ENCODE measurements around the gene LMAN2L. TPM values are rescaled to one million over a fixed set of nuclear protein-coding genes. Genes with fewer than 3 reads are reported as not detected.

LMAN2L gene
- total and polyA plus RNA-seq, 2 of the 8 experiments (the other 6 are each of a cell fraction or from before 2014, with no cell fraction given), result 14.3 to 17.6 TPM

DNA sequence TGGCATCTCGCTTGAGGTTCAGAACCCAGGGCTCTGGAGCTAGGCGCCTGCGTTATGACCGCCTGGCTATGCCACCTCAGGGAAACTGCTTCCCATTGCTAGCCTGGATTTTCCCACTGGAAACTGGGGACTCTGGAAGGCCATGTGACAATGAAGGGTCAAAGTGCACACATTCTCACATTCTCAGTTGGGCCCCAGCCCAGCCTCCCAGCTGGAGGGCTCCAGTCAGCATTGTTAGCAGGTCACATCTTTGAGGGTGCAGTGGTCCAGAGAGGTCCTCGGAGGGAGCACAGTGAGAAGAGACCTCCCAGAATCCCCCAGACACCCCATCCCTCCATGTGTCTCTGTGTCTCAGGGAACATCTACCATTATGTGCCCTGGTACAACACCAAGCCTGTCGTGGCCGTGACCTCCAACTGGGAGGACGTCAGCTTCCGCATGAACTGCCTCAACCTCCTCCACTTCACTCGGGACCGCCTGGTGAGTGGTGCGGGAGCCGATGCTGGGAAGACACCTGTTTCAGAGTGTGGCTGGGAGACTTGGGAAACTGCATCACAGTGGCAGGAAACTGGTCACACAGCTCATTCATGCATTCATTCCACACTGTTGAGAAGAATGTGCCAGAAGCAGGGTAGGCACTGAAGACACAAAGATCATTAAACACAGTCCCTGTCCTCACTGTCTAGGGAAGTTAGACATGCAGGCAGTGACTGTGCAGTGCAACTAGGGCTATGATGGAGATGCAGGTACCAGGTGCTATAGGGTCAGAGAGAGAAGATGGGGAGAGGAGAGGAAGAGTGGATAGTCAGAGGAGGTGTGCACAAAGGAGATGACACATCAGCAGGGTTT is 55.7 kb downstream of the LMAN2L start:
- ChIA-PET POLR2A (ENCODE audit: partially characterized antibody) (no interaction called here), CTCF (ENCODE audit: partially characterized antibody) (interaction anchor here (0.9 to 1.3 kb wide), 3 partner anchors 10 to 164 kb away, joined by 3 to 4 read pairs (median 4); no protein-coding TSS in a partner anchor)
- no peak overlapping the region for H3K27ac ChIP-seq (ENCODE audit: low read depth, low read length)
- no peaks in the 10 kb centered on the region for H3K27me3 ChIP-seq (replicated peaks in 1 of 4; ENCODE audit: control insufficient read depth in 3 of 4, extremely low read depth in 1 of 4, insufficient read depth in 3 of 4, low read length in 3 of 4)
- 93% methylated on average over 10 of the region's 13 CpGs; no CpG with 5 or more reads in 1 of the 2 experiments for WGBS, 2 experiments (ENCODE audit: extremely low coverage in 1 of 2, insufficient coverage in 1 of 2, insufficient read length in 1 of 2, insufficient replicate concordance in 2 of 2, low coverage in 1 of 2, low lambda C conversion rate in 2 of 2, missing lambda C conversion rate in 1 of 2)
- DNase-seq (ENCODE audit: low read depth in 1 of 2, low spot score in 2 of 2) (no peak), FAIRE-seq (no peak)
- H2BK12ac ChIP-seq (ENCODE audit: low read depth, low read length), result no peak overlapping the region
- H2AK5ac ChIP-seq (ENCODE audit: low read depth, low read length), result no peak overlapping the region
- H4K91ac ChIP-seq (replicated peaks; ENCODE audit: insufficient read length, low read length), result no peak overlapping the region
- no peak overlapping the region for H3K56ac ChIP-seq (replicated peaks; ENCODE audit: insufficient read length, low read depth, low read length)
- H3K9me3 ChIP-seq (ENCODE audit: insufficient read depth in 2 of 2, low read depth in 1 of 2, low read length in 1 of 2), result no peaks in the 10 kb centered on the region
- H4K20me1 ChIP-seq (replicated peaks in 1 of 2; ENCODE audit: control insufficient read depth in 1 of 2, insufficient read depth in 2 of 2, low read length in 2 of 2), result no peaks in the 10 kb centered on the region
- no peak overlapping the region for H2BK120ac ChIP-seq (replicated peaks; ENCODE audit: low read depth, low read length)
- peaks cover 0 to 6% (median under 1%) of the 10 kb centered on the region in 4 experiments; a peak in 3 of 7 replicates for H3K4me1 ChIP-seq (replicated peaks in 1 of 4; ENCODE audit: control insufficient read depth in 3 of 4, insufficient read depth in 4 of 4, low read length in 3 of 4)
- no peak overlapping the region for H3K14ac ChIP-seq (ENCODE audit: insufficient read length)
- no peak overlapping the region for H2AFZ ChIP-seq (ENCODE audit: low read length)
- no peak overlapping the region for H3K4ac ChIP-seq (replicated peaks; ENCODE audit: insufficient read length, low read depth, low read length)
- no peak overlapping the region for H3K18ac ChIP-seq (ENCODE audit: extremely low read depth, low read length)
- H2BK15ac ChIP-seq (ENCODE audit: low read length), result no peak overlapping the region
- H4K8ac ChIP-seq (ENCODE audit: extremely low read depth, insufficient read depth, low read length), result no peak overlapping the region
- no peaks in the 10 kb centered on the region for H3K36me3 ChIP-seq (ENCODE audit: control insufficient read depth in 2 of 4, insufficient read depth in 4 of 4, low read length in 3 of 4)
- no peak overlapping the region for H4K5ac ChIP-seq (ENCODE audit: insufficient read length, low read depth, low read length)
- H2BK5ac ChIP-seq (ENCODE audit: low read depth, low read length), result no peak overlapping the region
- no peaks in the 10 kb centered on the region for H3K79me2 ChIP-seq (ENCODE audit: control insufficient read depth in 1 of 2, insufficient read depth in 2 of 2, low read length in 2 of 2)
- H3K79me1 ChIP-seq (ENCODE audit: low read depth, low read length), result no peaks in the 10 kb centered on the region
- no peak overlapping the region for H3K4me3 ChIP-seq (ENCODE audit: extremely low read depth in 1 of 4, insufficient read depth in 2 of 4, low read depth in 3 of 4, low read length in 4 of 4)
- H2BK20ac ChIP-seq (ENCODE audit: low read length), result no peak overlapping the region
- no peak overlapping the region for H3K23ac ChIP-seq (ENCODE audit: insufficient read length)
- no peaks in the 10 kb centered on the region for H3K23me2 ChIP-seq (ENCODE audit: low read depth, low read length)
- no peak overlapping the region for H3K9ac ChIP-seq (replicated peaks in 1 of 4; ENCODE audit: extremely low read depth in 1 of 4, low read depth in 3 of 4, low read length in 3 of 4)
- no peak overlapping the region for H3K4me2 ChIP-seq (ENCODE audit: insufficient read depth in 1 of 2, low read depth in 2 of 2, low read length in 2 of 2)
- TF ChIP-seq SIN3A (conservative IDR thresholded peaks at IDR 0.05 in 1 of 2, IDR thresholded peaks at IDR 0.05 in 1 of 2; ENCODE audit: low read depth in 1 of 2, low read length in 2 of 2) (no peak), CBX8 (IDR thresholded peaks at IDR 0.05; ENCODE audit: borderline replicate concordance, low read depth, low read length) (no peak), SP4 (IDR thresholded peaks at IDR 0.05; ENCODE audit: low read length) (no peak), SRF (IDR thresholded peaks at IDR 0.05; ENCODE audit: low read depth, low read length) (no peak), TCF12 (IDR thresholded peaks at IDR 0.05; ENCODE audit: low read depth, low read length) (no peak), EZH2 (IDR thresholded peaks at IDR 0.05; ENCODE audit: low read depth, low read length, severe bottlenecking) (no peak), POLR2A (IDR thresholded peaks at IDR 0.05; ENCODE audit: control extremely low read depth in 1 of 2, low read depth in 2 of 2, low read length in 2 of 2) (no peak), SIX5 (IDR thresholded peaks at IDR 0.05; ENCODE audit: low read depth, low read length) (no peak), POU5F1 (IDR thresholded peaks at IDR 0.05; ENCODE audit: low read depth, low read length) (no peak)
- TF ChIP-seq, protein P1, sequence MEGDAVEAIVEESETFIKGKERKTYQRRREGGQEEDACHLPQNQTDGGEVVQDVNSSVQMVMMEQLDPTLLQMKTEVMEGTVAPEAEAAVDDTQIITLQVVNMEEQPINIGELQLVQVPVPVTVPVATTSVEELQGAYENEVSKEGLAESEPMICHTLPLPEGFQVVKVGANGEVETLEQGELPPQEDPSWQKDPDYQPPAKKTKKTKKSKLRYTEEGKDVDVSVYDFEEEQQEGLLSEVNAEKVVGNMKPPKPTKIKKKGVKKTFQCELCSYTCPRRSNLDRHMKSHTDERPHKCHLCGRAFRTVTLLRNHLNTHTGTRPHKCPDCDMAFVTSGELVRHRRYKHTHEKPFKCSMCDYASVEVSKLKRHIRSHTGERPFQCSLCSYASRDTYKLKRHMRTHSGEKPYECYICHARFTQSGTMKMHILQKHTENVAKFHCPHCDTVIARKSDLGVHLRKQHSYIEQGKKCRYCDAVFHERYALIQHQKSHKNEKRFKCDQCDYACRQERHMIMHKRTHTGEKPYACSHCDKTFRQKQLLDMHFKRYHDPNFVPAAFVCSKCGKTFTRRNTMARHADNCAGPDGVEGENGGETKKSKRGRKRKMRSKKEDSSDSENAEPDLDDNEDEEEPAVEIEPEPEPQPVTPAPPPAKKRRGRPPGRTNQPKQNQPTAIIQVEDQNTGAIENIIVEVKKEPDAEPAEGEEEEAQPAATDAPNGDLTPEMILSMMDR (IDR thresholded peaks at IDR 0.05; ENCODE audit: control extremely low read depth in 1 of 3, insufficient read depth in 1 of 3, low read depth in 1 of 3, low read length in 3 of 3), result no peak

Measured in H1 (cell line).